Kidney epithelial cell (primary cell): ENCODE measurements around the gene FUT7. TPM values are rescaled to one million over a fixed set of nuclear protein-coding genes. Genes with fewer than 3 reads are reported as not detected.

Experiments used
- DNase-seq: peaks from one replicate; pipeline ENCODE4 v3.0.0-alpha.2; 2010; ENCODE audit warnings: low read depth
- H3K27me3 ChIP-seq: 2 replicates; pipeline ENCODE4 v1.6.0; 2011; ENCODE audit warnings: low read length; ENCODE audit not compliant: control insufficient read depth, insufficient read depth
- H3K36me3 ChIP-seq: 2 replicates; pipeline ENCODE4 v1.5.1; 2011; ENCODE audit warnings: low read length; ENCODE audit not compliant: control insufficient read depth, insufficient read depth
- H3K4me3 ChIP-seq: 2 replicates; pipeline ENCODE4 v1.5.1; 2011; ENCODE audit warnings: low read depth, mild to moderate bottlenecking, control low read depth, low read length
- total RNA-seq: library from RNA; depleted of rRNA; stranded (reverse); fragments of >200 nt; gene quantifications from 2 replicates; pipeline ENCODE4 v1.2.3, GENCODE V29; 2015
- TF ChIP-seq, protein P1 (sequence below): IDR thresholded peaks from 2 replicates; pipeline ENCODE4 v1.5.1; 2011; ENCODE audit warnings: mild to moderate bottlenecking, moderate library complexity, low read length, control low read depth, inconsistent platforms; ENCODE audit not compliant: insufficient read depth, poor library complexity, severe bottlenecking

Gene FUT7
- total RNA-seq, 1 donor from 2014 or later, result not detected

GRCh38 chr9:136997371-136997770 is 34.5 kb downstream of the FUT7 start:
- TF ChIP-seq, protein P1, sequence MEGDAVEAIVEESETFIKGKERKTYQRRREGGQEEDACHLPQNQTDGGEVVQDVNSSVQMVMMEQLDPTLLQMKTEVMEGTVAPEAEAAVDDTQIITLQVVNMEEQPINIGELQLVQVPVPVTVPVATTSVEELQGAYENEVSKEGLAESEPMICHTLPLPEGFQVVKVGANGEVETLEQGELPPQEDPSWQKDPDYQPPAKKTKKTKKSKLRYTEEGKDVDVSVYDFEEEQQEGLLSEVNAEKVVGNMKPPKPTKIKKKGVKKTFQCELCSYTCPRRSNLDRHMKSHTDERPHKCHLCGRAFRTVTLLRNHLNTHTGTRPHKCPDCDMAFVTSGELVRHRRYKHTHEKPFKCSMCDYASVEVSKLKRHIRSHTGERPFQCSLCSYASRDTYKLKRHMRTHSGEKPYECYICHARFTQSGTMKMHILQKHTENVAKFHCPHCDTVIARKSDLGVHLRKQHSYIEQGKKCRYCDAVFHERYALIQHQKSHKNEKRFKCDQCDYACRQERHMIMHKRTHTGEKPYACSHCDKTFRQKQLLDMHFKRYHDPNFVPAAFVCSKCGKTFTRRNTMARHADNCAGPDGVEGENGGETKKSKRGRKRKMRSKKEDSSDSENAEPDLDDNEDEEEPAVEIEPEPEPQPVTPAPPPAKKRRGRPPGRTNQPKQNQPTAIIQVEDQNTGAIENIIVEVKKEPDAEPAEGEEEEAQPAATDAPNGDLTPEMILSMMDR, result no peak
- no peaks in the 10 kb centered on the region for H3K27me3 ChIP-seq
- H3K36me3 ChIP-seq, result no peaks in the 10 kb centered on the region
- no peak for DNase-seq
- no peak overlapping the region for H3K4me3 ChIP-seq

DNA sequence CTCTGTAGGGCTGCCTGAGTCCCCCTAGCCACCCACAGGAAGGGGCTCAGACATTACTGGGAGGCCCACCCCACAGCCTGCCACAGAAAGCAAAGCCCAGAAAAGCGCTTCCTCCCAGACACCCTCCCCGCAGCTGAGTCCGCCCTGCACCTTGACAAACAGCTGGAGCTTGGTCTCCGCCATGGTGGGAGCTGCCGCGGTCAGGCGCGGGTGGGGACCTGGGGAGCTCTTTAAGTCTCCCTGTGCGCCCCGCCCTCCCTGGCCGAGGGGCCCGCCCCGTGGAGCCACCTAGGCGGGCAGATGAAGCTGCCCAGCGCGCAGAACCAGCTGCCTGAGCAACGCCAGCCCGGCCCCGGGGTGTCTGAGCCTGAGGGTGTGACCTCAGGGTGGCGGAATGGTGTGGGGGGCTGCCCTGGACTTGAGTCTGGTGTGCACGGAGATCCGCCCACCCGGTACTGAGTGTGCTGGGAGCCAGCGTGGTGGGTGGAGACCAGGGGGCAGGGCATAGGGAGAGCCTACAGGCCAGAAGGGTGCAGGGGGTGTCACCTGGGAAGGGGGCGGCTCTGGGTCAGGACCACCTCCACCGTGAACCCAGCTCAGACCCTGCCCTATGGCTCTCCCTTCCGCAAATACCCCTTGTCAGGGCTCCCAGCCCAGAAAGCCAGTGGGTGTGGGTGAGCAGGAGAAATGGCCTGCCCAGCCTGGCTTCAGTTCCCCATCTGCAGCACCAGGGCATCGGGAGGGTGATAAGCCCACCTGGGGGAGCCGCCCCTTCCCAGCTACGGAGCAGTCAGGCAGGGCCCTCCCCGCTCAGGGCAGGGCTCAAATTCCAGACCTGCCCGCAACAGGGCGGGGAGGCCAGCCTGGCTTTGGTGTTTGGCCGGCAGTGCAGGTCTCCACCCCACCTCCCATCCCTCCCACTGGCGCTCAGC is 35.3 kb downstream of the FUT7 start, which contains the start of gene CLIC3:
TSS of gene CLIC3 (minus strand) at position 208 of the 932 bp plus-strand sequence. CDS start at position 183, 25 bp downstream.
- no peak for DNase-seq

GRCh38 chr9:136995772-136996311 is 36.0 kb downstream of the FUT7 start:
- TF ChIP-seq, protein P1, result no peak
- Histone ChIP-seq H3K36me3 (no peaks in the 10 kb centered on the region), H3K27me3 (no peaks in the 10 kb centered on the region), H3K4me3 (no peak overlapping the region)
- no peak for DNase-seq

More for the DNA sequence above, 35.3 kb downstream of the FUT7 start, which contains the start of gene CLIC3:
- H3K27me3 ChIP-seq, result no peaks in the 10 kb centered on the region
- no peak within 1 kb of the TSS for H3K4me3 ChIP-seq
- TF ChIP-seq, protein P1, result no peak
- H3K36me3 ChIP-seq, result no peaks in the 10 kb centered on the region

GRCh38 chr9:136995362-136995761 is 36.5 kb downstream of the FUT7 start:
- TF ChIP-seq, protein P1, result no peak
- Histone ChIP-seq H3K36me3 (no peaks in the 10 kb centered on the region), H3K27me3 (no peaks in the 10 kb centered on the region), H3K4me3 (no peak overlapping the region)
- no peak for DNase-seq

GRCh38 chr9:136994888-136995230 is 37.0 kb downstream of the FUT7 start:
- Histone ChIP-seq H3K36me3 (no peaks in the 10 kb centered on the region), H3K4me3 (no peak overlapping the region), H3K27me3 (no peaks in the 10 kb centered on the region)
- TF ChIP-seq, protein P1, result no peak
- no peak for DNase-seq
